NCI-H1436 (cell line): ENCODE data around the gene CHRNA5.
"Not testable (repeated sequence)": the region's sequence is repeated elsewhere in the genome, so short reads cannot be mapped to it uniquely, and the experiment has no call there.

Experiments
- DNase-seq: peaks from one replicate; lab custom pipeline; 2025; lab: John Stamatoyannopoulos, UW

CHRNA5 gene

GRCh38 chr15:78565097-78565950, at the start of gene CHRNA5:
Gene CHRNA5 (plus strand): TSS chr15:78565520. CDS start chr15:78565720, 200 bp downstream.
- peak; percentile 92 for DNase-seq

GRCh38 chr15:78520035-78520434, 45.3 kb upstream of the CHRNA5 start:
- not testable (repeated sequence) for DNase-seq

- no peak for DNase-seq
Measured at GRCh38 chr15:78524230-78524629, 41.1 kb upstream of the CHRNA5 start.

DNA sequence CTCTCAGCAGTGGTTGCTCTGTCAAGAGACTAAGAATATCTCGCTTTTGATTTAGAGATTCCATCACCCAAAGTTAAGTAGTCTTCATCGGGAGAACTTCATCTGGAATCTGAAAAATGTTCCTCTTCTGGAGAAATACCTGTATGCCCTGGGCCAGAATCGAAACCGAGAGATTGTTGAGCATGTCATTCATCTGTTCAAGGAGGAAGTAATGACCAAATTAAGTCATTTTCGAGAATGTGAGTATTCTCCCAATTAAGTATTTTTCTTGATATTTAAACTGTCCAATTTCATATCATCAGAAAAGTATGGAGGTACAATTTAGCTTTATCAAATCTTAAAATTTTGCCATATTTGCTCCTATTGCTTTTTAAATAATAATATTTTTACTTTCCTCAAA, 38.0 kb upstream of the CHRNA5 start:
- DNase-seq, result no peak

- DNase-seq, result no peak
Measured at GRCh38 chr15:78533331-78533730, 32.0 kb upstream of the CHRNA5 start.

DNA sequence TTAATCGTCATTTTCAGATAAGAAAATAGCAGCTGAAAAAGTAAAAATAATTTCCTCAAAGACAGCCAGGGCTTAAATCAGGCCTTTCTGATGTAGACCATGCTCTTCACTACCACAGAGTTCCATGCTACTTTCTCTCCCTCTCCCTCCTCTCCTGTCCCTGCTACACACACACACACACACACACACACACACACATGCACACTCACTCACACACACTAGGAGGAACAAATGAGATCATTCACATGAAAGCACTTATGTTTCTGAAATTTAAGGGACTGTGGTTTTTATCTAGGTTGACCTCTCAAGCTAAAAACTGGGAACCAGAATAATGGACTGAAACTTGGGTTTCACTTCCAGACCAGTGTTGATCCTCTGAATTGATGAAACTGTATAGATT, 29.2 kb upstream of the CHRNA5 start:
- DNase-seq, result no peak

GRCh38 chr15:78537266-78537905, 27.9 kb upstream of the CHRNA5 start:
- DNase-seq, result no peak

DNA sequence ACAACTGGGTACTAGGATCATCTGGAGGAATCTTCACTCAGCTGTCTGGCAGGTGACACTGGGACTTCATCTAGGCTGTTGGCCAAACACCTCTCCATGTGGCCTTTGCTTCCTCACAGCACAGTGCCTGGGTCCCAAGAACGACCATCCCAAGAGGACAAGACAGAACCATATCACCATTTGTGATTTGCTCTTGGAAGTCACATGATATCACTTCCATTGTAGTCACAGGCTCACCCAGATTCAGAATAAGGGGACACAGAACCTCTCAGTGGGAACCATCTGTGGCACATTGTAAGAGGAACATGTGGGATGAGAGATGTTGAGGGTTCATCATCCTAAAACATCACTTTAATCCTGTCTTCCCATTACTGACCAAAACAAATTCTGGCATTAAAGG, 27.0 kb upstream of the CHRNA5 start:
- no peak for DNase-seq

DNA sequence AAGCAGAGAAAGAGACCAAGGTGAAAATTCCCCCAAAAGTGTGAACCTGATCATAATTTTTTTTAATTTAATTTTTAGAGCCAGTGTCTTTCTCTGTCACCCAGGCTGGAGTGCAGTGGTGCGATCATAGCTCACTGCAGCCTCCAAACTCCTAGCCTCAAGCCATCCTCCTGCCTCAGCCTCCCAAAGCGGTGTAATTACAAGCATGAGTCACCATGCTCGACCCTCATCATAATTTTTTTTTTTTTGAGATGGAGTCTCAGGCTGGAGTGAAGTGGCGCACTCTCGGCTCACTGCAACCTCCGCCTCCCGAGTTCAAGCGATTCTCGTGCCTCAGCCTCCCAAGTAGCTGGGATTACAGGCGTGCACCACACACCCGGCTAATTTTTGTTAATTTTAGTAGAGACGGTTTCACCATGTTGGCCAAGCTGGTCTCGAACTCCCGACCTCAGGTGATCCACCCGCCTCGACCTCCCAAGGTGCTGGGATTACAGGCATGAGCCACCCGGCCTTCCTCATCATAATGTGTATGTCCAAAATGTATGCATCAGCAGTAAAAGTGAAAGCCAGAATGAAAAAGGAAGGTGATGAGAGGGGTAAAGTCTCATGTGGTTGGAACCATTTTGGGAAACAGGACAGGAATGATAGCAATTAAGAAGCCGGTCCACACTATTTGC, 25.7 kb upstream of the CHRNA5 start:
- not testable (repeated sequence) for DNase-seq

DNA sequence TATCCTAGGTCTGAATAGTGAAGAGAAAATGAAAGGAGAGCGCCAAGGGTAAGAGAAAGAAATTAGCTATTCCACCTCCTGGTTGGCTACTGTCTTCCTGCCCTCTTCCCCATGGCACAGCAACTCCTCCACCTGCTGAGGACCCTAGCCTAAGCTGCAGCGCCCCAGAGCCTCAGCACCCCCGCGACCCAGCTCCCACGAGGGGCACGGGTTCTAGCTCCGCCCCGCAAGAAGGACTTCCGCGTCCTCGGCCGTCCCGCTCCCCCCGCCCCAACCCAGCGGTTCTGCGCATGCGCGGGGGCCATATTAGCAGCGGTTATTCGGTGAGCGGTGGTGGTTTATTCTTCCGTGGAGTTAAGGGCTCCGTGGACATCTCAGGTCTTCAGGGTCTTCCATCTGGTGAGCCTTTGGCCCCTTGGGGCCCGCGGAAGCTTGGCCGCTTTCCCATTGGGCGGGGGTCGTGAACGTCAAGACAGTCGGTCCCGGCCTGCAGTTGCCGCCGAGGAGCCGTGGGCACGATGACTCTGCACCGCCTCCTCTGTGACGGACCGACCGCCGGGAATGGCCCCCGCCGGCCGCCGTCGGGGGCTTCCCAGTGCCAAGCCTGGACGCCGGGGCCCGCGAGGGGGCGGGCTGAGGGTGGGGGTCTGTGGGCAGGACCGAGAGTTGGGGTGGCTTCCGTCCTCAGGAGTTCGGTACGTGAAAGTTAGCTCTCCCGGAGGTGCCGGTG, 25.0 kb upstream of the CHRNA5 start, which contains the start of gene PSMA4:
PSMA4 (plus strand) TSS at position 304 of the 730 bp plus-strand sequence. CDS start 1,484 bp downstream, outside the sequence.
- DNase-seq, result peak; percentile 87

GRCh38 chr15:78540871-78541743, 24.2 kb upstream of the CHRNA5 start:
- DNase-seq, result no peak

GRCh38 chr15:78541744-78542034, 23.6 kb upstream of the CHRNA5 start:
- no peak for DNase-seq

GRCh38 chr15:78542647-78543046, 22.7 kb upstream of the CHRNA5 start:
- no peak for DNase-seq

DNA sequence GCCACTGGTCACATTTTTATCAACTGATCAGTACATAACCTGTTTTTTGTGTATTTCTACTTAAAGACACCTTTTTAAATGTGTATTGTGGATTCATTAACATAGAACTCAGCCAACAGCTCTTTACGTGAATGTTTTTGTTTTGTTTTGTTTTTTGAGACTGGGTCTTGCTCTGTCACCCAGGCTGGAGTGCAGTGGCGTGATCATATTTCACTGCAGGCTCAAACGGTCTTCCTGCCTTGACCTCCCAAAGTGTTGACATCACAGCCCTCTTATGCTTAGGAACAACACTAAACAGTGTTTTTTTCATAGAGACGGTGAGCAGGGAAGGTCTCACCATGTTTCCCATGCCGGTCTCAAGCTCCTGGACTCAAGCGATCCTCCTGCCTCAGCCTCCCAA, 15.1 kb upstream of the CHRNA5 start:
- DNase-seq, result no peak

- DNase-seq, result no peak
Measured at GRCh38 chr15:78550815-78551214, 14.5 kb upstream of the CHRNA5 start.

- DNase-seq, result no peak
Measured at GRCh38 chr15:78551902-78552301, 13.4 kb upstream of the CHRNA5 start.

GRCh38 chr15:78552597-78552996, 12.7 kb upstream of the CHRNA5 start:
- no peak for DNase-seq

DNA sequence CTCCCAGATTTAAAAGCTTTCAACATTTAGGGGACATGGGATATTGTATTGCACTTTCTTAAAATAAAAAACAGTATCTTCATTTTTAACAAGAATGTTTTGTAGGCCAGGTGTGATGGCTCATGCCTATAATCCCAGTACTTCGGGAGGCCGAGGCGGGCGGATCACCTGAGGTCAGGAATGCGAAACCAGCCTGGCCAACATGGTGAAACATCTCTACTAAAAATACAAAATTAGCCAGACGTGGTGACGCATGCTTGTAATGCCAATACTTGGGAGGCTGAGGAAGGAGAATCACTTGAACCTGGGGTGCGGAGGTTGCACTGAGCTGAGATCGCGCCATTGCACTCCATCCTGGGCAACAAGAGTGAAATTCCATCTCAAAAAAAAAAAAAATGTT, 5.1 kb upstream of the CHRNA5 start:
- DNase-seq, result not testable (repeated sequence)

DNA sequence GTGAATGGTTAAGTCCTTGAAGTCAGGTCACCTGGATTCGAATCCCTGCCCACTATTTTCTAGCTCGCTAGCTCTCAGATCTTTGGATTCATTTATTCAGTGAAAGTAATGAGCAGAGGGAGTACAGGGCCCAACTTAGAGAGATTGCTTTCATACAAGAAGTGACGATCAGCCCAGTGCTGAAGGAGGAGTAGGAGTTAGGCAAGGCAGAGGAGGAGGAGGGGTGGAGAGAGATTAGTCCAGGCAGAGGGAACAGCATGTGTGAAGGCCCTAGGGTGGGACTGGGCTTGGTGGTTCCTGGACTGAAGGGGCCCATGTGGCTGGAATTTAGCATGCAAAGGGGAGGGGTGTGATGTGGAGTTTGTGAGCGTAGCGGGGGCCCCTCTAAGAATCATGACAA, 3.8 kb upstream of the CHRNA5 start:
- no peak for DNase-seq

DNA sequence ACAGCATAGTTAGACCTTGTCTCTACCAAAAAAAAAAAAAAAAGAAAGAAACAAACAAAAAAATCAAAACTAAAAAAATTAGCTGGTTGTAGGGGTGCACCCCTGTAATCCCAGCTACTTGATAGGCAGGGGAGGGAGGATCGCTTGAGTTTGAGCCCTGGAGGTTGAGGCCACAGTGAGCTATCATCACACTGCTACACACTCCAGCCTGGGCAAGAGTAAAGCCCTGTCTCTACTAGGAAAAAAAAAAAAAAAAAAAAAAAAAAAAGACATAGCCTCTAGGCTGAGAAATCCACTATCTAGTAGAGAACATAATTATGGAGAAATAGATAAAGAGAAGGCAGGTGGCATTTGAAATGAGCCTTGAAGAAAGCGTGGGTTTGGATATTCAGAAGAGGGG, 2.2 kb upstream of the CHRNA5 start:
- no peak for DNase-seq

DNA sequence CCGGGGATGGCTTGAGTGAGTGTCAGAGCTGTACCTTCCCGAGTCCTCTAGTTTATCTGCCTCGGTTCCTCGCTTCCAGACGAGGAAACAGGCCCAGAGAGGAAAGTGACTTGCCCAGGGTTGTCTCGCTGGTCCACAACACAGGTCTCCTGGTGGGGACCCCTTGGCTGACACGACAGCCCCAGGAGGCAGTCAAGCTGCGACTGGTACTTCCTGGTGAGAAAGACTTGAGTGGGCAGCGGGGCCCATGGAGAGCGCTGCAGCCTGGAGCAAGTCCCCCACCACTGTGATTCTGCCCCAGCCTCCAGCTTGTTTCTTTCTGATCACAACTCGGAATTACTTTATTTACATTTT, 600 bp upstream of the CHRNA5 start:
- no peak for DNase-seq
